Measurements from ENCODE around the gene PTPRT. TPM values are rescaled to one million over a fixed set of nuclear protein-coding genes. Genes with fewer than 3 reads are reported as not detected.

The PTPRT gene
- total RNA-seq, 1 experiment from 2014 or later, result not detected

DNA sequence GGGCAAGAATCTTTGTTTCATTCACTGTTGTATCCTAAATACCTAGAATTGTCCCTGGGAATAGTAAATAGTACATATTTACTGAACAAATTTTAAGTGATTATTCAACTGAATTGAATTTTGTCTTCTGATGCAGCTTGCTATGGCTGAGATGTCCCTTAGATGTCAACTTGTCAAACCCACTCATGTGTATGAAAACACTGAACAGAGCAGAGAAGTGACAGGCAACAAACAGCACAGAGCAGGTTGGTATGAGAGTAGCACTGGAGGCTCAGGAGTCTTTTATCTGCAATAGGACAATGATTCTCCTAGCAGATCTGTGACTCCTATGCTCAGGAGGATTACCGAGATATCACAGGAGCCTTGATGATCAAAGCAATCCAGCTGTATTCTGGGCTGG, 1031.4 kb downstream of the PTPRT start:
- ATAC-seq, result no peak
- intact Hi-C loops (cut with micrococcal nuclease), result no loop called here
- no peak overlapping the region for H3K4me3 ChIP-seq (replicated peaks in 1 of 2; ENCODE audit: low read depth in 1 of 2, low read length in 2 of 2)
- no peaks in the 10 kb centered on the region for H3K9me2 ChIP-seq (ENCODE audit: insufficient read depth)
- H3K9me3 ChIP-seq (ENCODE audit: control insufficient read depth in 1 of 2, insufficient read depth in 1 of 2, low read depth in 1 of 2, low read length in 2 of 2), result peaks cover 10 to 28% of the 10 kb centered on the region in 2 experiments; a peak in 2 of 4 replicates
- H3K36me3 ChIP-seq (ENCODE audit: control insufficient read depth in 1 of 2, insufficient read depth in 2 of 2, low read length in 2 of 2), result no peaks in the 10 kb centered on the region
- ChIA-PET CTCF (no interaction called here), POLR2A (no interaction called here), RAD21 (ENCODE audit: low non-redundant PET in 1 of 2, low total read pairs in 2 of 2, uncharacterized antibody in 2 of 2, unreplicated experiment in 2 of 2) (no interaction called here)
- no peak overlapping the region for H2AFZ ChIP-seq (ENCODE audit: low read depth, low read length, poor library complexity, severe bottlenecking)
- no peaks in the 10 kb centered on the region for H4K20me1 ChIP-seq (ENCODE audit: insufficient read depth)
- no TSS peak for BruUV-seq (replicated peaks)
- no peak overlapping the region for H3K4me2 ChIP-seq (ENCODE audit: low read length)
- H3K27me3 ChIP-seq (ENCODE audit: insufficient read depth, low read length), result no peaks in the 10 kb centered on the region
- no peak overlapping the region for H3K27ac ChIP-seq (ENCODE audit: low read depth, low read length)
- DNase-seq (ENCODE audit: low read depth, low spot score), result no peak
- H3K9ac ChIP-seq (ENCODE audit: low read length), result no peak overlapping the region
- TF ChIP-seq ZFX (IDR thresholded peaks at IDR 0.05), result no peak
- TF ChIP-seq EGR1 (IDR thresholded peaks at IDR 0.05; ENCODE audit: low read depth), result no peak
- TF ChIP-seq, protein P1, sequence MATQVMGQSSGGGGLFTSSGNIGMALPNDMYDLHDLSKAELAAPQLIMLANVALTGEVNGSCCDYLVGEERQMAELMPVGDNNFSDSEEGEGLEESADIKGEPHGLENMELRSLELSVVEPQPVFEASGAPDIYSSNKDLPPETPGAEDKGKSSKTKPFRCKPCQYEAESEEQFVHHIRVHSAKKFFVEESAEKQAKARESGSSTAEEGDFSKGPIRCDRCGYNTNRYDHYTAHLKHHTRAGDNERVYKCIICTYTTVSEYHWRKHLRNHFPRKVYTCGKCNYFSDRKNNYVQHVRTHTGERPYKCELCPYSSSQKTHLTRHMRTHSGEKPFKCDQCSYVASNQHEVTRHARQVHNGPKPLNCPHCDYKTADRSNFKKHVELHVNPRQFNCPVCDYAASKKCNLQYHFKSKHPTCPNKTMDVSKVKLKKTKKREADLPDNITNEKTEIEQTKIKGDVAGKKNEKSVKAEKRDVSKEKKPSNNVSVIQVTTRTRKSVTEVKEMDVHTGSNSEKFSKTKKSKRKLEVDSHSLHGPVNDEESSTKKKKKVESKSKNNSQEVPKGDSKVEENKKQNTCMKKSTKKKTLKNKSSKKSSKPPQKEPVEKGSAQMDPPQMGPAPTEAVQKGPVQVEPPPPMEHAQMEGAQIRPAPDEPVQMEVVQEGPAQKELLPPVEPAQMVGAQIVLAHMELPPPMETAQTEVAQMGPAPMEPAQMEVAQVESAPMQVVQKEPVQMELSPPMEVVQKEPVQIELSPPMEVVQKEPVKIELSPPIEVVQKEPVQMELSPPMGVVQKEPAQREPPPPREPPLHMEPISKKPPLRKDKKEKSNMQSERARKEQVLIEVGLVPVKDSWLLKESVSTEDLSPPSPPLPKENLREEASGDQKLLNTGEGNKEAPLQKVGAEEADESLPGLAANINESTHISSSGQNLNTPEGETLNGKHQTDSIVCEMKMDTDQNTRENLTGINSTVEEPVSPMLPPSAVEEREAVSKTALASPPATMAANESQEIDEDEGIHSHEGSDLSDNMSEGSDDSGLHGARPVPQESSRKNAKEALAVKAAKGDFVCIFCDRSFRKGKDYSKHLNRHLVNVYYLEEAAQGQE (IDR thresholded peaks at IDR 0.05; ENCODE audit: low read depth), result no peak
- TF ChIP-seq TCF7L2 (IDR thresholded peaks at IDR 0.05; ENCODE audit: borderline replicate concordance, extremely low read depth, insufficient read depth, insufficient read length), result no peak
- TF ChIP-seq SP1 (IDR thresholded peaks at IDR 0.05; ENCODE audit: low read depth), result no peak
- TF ChIP-seq, protein P2, sequence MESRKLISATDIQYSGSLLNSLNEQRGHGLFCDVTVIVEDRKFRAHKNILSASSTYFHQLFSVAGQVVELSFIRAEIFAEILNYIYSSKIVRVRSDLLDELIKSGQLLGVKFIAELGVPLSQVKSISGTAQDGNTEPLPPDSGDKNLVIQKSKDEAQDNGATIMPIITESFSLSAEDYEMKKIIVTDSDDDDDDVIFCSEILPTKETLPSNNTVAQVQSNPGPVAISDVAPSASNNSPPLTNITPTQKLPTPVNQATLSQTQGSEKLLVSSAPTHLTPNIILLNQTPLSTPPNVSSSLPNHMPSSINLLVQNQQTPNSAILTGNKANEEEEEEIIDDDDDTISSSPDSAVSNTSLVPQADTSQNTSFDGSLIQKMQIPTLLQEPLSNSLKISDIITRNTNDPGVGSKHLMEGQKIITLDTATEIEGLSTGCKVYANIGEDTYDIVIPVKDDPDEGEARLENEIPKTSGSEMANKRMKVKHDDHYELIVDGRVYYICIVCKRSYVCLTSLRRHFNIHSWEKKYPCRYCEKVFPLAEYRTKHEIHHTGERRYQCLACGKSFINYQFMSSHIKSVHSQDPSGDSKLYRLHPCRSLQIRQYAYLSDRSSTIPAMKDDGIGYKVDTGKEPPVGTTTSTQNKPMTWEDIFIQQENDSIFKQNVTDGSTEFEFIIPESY (IDR thresholded peaks at IDR 0.05; ENCODE audit: extremely low read depth, insufficient replicate concordance, low read length), result no peak
- TF ChIP-seq CEBPB (IDR thresholded peaks at IDR 0.05; ENCODE audit: low read depth), result no peak
- TF ChIP-seq FOSL1 (IDR thresholded peaks at IDR 0.05; ENCODE audit: low read depth), result no peak
- TF ChIP-seq SIN3A (IDR thresholded peaks at IDR 0.05; ENCODE audit: low read depth), result no peak
- TF ChIP-seq RAD21 (IDR thresholded peaks at IDR 0.05; ENCODE audit: low read depth), result no peak
- TF ChIP-seq, protein P3, sequence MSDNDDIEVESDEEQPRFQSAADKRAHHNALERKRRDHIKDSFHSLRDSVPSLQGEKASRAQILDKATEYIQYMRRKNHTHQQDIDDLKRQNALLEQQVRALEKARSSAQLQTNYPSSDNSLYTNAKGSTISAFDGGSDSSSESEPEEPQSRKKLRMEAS (IDR thresholded peaks at IDR 0.05), result no peak
- TF ChIP-seq, protein P4, sequence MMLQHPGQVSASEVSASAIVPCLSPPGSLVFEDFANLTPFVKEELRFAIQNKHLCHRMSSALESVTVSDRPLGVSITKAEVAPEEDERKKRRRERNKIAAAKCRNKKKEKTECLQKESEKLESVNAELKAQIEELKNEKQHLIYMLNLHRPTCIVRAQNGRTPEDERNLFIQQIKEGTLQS (IDR thresholded peaks at IDR 0.05), result no peak
- TF ChIP-seq JUND (IDR thresholded peaks at IDR 0.05), result no peak
- no peaks in the 10 kb centered on the region for H3K79me2 ChIP-seq (ENCODE audit: insufficient read depth, low read length)
- H3K4me1 ChIP-seq (ENCODE audit: control insufficient read depth in 1 of 2, insufficient read depth in 2 of 2, low read length in 2 of 2), result no peaks in the 10 kb centered on the region

All from HCT116 (cell line).